Measurements from ENCODE around the gene CAPZB. TPM values are rescaled to one million over a fixed set of nuclear protein-coding genes. Genes with fewer than 3 reads are reported as not detected.

Gene CAPZB
- total and polyA plus RNA-seq, 2 donors (not counting 3 experiments of a cell fraction or from before 2014, with no cell fraction given) = 196 to 347 TPM

- H3K9me1 ChIP-seq (replicated peaks; ENCODE audit: control insufficient read depth, extremely low read depth, insufficient read depth, low read length) = no peaks in the 10 kb centered on the region
- H3K4me2 ChIP-seq (ENCODE audit: insufficient read depth, low read length) = no peak overlapping the region
- H3K4me3 ChIP-seq (replicated peaks in 1 of 3; ENCODE audit: insufficient read depth in 1 of 3, low read depth in 1 of 3, low read length in 3 of 3) = no peak overlapping the region
- no peak overlapping the region for H3K9ac ChIP-seq (replicated peaks; ENCODE audit: extremely low read depth, insufficient read depth, low read length)
- no peaks in the 10 kb centered on the region for H3K27me3 ChIP-seq (ENCODE audit: control insufficient read depth in 2 of 2, insufficient read depth in 2 of 2, low read length in 2 of 2)
- ChIA-PET POLR2A (no interaction called here), CTCF (interaction anchor here (1.3 kb wide), 1 partner anchor 246 kb away, joined by 3 read pairs; no protein-coding TSS in a partner anchor)
- no peaks in the 10 kb centered on the region for H3K36me3 ChIP-seq (ENCODE audit: control insufficient read depth in 2 of 2, extremely low read depth in 1 of 2, insufficient read depth in 2 of 2, low read length in 2 of 2)
- BruUV-seq (replicated peaks) = no TSS peak
- no peaks in the 10 kb centered on the region for H3K4me1 ChIP-seq (ENCODE audit: control insufficient read depth, extremely low read depth, insufficient read depth, low read length)
- FAIRE-seq = no peak
- H3K9me3 ChIP-seq (replicated peaks; ENCODE audit: control insufficient read depth, insufficient read depth, low read length) = no peaks in the 10 kb centered on the region
- no peak overlapping the region for H2AFZ ChIP-seq (ENCODE audit: low read depth, low read length)
- no peak for DNase-seq (ENCODE audit: low read depth, low spot score)
- intact Hi-C loops (cut with micrococcal nuclease) = no loop called here
- TF ChIP-seq JUN (IDR thresholded peaks at IDR 0.05; ENCODE audit: borderline replicate concordance, insufficient read depth, insufficient read length, low read depth) = no peak
- TF ChIP-seq EZH2 (IDR thresholded peaks at IDR 0.05; ENCODE audit: borderline replicate concordance, low read depth, low read length, severe bottlenecking) = no peak
- TF ChIP-seq CTCF (IDR thresholded peaks at IDR 0.05; ENCODE audit: extremely low read depth in 1 of 2, insufficient read depth in 1 of 2, low read depth in 1 of 2, low read length in 2 of 2) = no peak
- TF ChIP-seq POLR2A (IDR thresholded peaks at IDR 0.05; ENCODE audit: low read depth, low read length) = no peak
- TF ChIP-seq GATA2 (IDR thresholded peaks at IDR 0.05; ENCODE audit: insufficient read depth, insufficient read length, low read depth, low read length) = no peak
- no peak overlapping the region for H3K27ac ChIP-seq (ENCODE audit: insufficient read depth, low read depth, low read length)
- H4K20me1 ChIP-seq (replicated peaks; ENCODE audit: control insufficient read depth, extremely low read depth, insufficient read depth, low read length) = peaks cover 2% of the 10 kb centered on the region
- dilution Hi-C loops (cut with MboI; ENCODE audit: extremely low pct_ligation_motif_present, low sequenced_read_pairs) = loop anchor here (25.0 kb wide), 1 partner anchor 233 kb away; the partner anchor contains the start of gene NBL1
- peaks cover 73% of the 10 kb centered on the region for H3K79me2 ChIP-seq (ENCODE audit: control insufficient read depth, insufficient read depth, low read length)
Observed at GRCh38 chr1:19404748-19405147, 80.6 kb downstream of the CAPZB start.

DNA sequence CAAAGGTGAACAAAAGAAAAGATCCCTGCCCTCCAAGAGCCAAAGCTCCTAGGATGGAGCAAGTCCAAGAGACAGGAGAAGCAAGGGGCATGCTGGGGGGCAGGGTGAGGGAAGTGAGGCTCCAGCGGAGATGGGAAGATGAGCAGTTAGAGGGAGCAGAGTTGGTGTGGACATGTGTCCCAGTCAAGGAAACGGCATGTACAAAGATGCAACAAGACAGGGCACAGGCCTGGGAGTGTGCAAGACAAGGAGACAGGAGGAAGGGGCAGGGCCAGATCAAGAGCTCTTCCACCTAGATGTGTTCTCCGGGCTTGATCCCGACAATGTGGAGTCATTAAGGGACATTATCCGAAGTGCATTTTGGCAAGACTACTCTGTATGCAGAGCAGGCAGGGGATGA lies 82.1 kb downstream of the CAPZB start:
- no peaks in the 10 kb centered on the region for H3K4me1 ChIP-seq (ENCODE audit: control insufficient read depth, extremely low read depth, insufficient read depth, low read length)
- FAIRE-seq (no peak), DNase-seq (ENCODE audit: low read depth, low spot score) (no peak)
- H3K36me3 ChIP-seq (ENCODE audit: control insufficient read depth in 2 of 2, extremely low read depth in 1 of 2, insufficient read depth in 2 of 2, low read length in 2 of 2) = no peaks in the 10 kb centered on the region
- H3K27ac ChIP-seq (ENCODE audit: insufficient read depth, low read depth, low read length) = no peak overlapping the region
- no peak overlapping the region for H3K9ac ChIP-seq (replicated peaks; ENCODE audit: extremely low read depth, insufficient read depth, low read length)
- no peak overlapping the region for H2AFZ ChIP-seq (ENCODE audit: low read depth, low read length)
- H3K4me2 ChIP-seq (ENCODE audit: insufficient read depth, low read length) = no peak overlapping the region
- TF ChIP-seq FOS (IDR thresholded peaks at IDR 0.05; ENCODE audit: borderline replicate concordance, insufficient read depth, low read length) (no peak), MYC (IDR thresholded peaks at IDR 0.05; ENCODE audit: low read depth, low read length) (no peak), EZH2 (IDR thresholded peaks at IDR 0.05; ENCODE audit: borderline replicate concordance, low read depth, low read length, severe bottlenecking) (no peak), GATA2 (IDR thresholded peaks at IDR 0.05; ENCODE audit: insufficient read depth, insufficient read length, low read depth, low read length) (no peak), MAX (IDR thresholded peaks at IDR 0.05; ENCODE audit: insufficient read depth, insufficient read length) (no peak), POLR2AphosphoS5 (IDR thresholded peaks at IDR 0.05; ENCODE audit: insufficient read depth, low read depth, low read length) (no peak), CTCF (IDR thresholded peaks at IDR 0.05; ENCODE audit: extremely low read depth in 1 of 2, insufficient read depth in 1 of 2, low read depth in 1 of 2, low read length in 2 of 2) (no peak), POLR2A (IDR thresholded peaks at IDR 0.05; ENCODE audit: low read depth, low read length) (no peak)
- no peaks in the 10 kb centered on the region for H3K9me1 ChIP-seq (replicated peaks; ENCODE audit: control insufficient read depth, extremely low read depth, insufficient read depth, low read length)
- intact Hi-C loops (cut with micrococcal nuclease) (no loop called here), dilution Hi-C loops (cut with MboI; ENCODE audit: extremely low pct_ligation_motif_present, low sequenced_read_pairs) (loop anchor here (25.0 kb wide), 1 partner anchor 234 kb away; the partner anchor contains the start of gene NBL1)
- H3K27me3 ChIP-seq (ENCODE audit: control insufficient read depth in 2 of 2, insufficient read depth in 2 of 2, low read length in 2 of 2) = no peaks in the 10 kb centered on the region
- H3K4me3 ChIP-seq (replicated peaks in 1 of 3; ENCODE audit: insufficient read depth in 1 of 3, low read depth in 1 of 3, low read length in 3 of 3) = no peak overlapping the region
- H4K20me1 ChIP-seq (replicated peaks; ENCODE audit: control insufficient read depth, extremely low read depth, insufficient read depth, low read length) = peaks cover 7% of the 10 kb centered on the region
- peaks cover 77% of the 10 kb centered on the region for H3K79me2 ChIP-seq (ENCODE audit: control insufficient read depth, insufficient read depth, low read length)
- CTCF ChIA-PET = interaction anchor here (1.2 to 3.9 kb wide), 3 partner anchors 11 to 251 kb away, joined by 3 to 18 read pairs (median 4); no protein-coding TSS in a partner anchor
- no TSS peak for BruUV-seq (replicated peaks)
- H3K9me3 ChIP-seq (replicated peaks; ENCODE audit: control insufficient read depth, insufficient read depth, low read length) = no peaks in the 10 kb centered on the region
- POLR2A ChIA-PET = interaction anchor here (0.7 kb wide), 1 partner anchor 10 kb away, joined by 12 read pairs; no protein-coding TSS in a partner anchor
